GM18499 (cell line): ENCODE results near the gene PTPRN2.
"Not testable (repeated sequence)": the region's sequence is repeated elsewhere in the genome, so short reads cannot be mapped to it uniquely, and the experiment has no call there.

Experiments
- ATAC-seq: cut with Tn5 transposase; IDR thresholded peaks from one replicate; pipeline ENCODE4 v1.9.1; 2021; ENCODE audit warnings: moderate number of reproducible peaks; ENCODE audit not compliant: insufficient read depth, unreplicated experiment

The PTPRN2 gene

GRCh38 chr7:158536871-158537515, 50.6 kb downstream of the PTPRN2 start:
- no peak for ATAC-seq

- ATAC-seq = no peak
Observed at GRCh38 chr7:158535079-158535478, 52.5 kb downstream of the PTPRN2 start.

- no peak for ATAC-seq
Observed at GRCh38 chr7:158534598-158534997, 53.0 kb downstream of the PTPRN2 start.

- ATAC-seq = not testable (repeated sequence)
Observed at GRCh38 chr7:158534134-158534515, 53.5 kb downstream of the PTPRN2 start.

GRCh38 chr7:158533386-158534133, 54.1 kb downstream of the PTPRN2 start:
- no peak for ATAC-seq

- ATAC-seq = no peak
Observed at GRCh38 chr7:158532093-158532627, 55.5 kb downstream of the PTPRN2 start.

- no peak for ATAC-seq
Observed at GRCh38 chr7:158531661-158532060, 56.0 kb downstream of the PTPRN2 start.

- ATAC-seq = no peak
Observed at GRCh38 chr7:158530800-158531609, 56.6 kb downstream of the PTPRN2 start.

GRCh38 chr7:158529181-158530096, 58.2 kb downstream of the PTPRN2 start:
- ATAC-seq = no peak

GRCh38 chr7:158527915-158528502, 59.6 kb downstream of the PTPRN2 start:
- no peak for ATAC-seq

- ATAC-seq = no peak
Observed at GRCh38 chr7:158527495-158527894, 60.1 kb downstream of the PTPRN2 start.

GRCh38 chr7:158527038-158527437, 60.6 kb downstream of the PTPRN2 start:
- ATAC-seq = no peak

- ATAC-seq = no peak
Observed at GRCh38 chr7:158526531-158526930, 61.1 kb downstream of the PTPRN2 start.

- ATAC-seq = no peak
Observed at GRCh38 chr7:158525648-158526484, 61.8 kb downstream of the PTPRN2 start.

GRCh38 chr7:158524749-158525635, 62.6 kb downstream of the PTPRN2 start:
- ATAC-seq = no peak

GRCh38 chr7:158524286-158524685, 63.3 kb downstream of the PTPRN2 start:
- not testable (repeated sequence) for ATAC-seq

- not testable (repeated sequence) for ATAC-seq
Observed at GRCh38 chr7:158523877-158524276, 63.7 kb downstream of the PTPRN2 start.
